D721Med (cell line): Measurements from ENCODE around the gene KLC3.

Experiments used
- DNase-seq: peaks from one replicate; pipeline ENCODE4 v3.0.0; 2011; ENCODE audit warnings: low spot score; ENCODE audit not compliant: insufficient read length
- FAIRE-seq: peaks from 2 replicates; lab custom pipeline; 2011; peaks lifted over from hg19 to GRCh38; lab: Jason Lieb, UNC
- CTCF ChIP-seq: IDR thresholded peaks from 2 replicates; pipeline ENCODE4 v1.5.1; 2012; ENCODE audit warnings: mild to moderate bottlenecking, control low read depth; ENCODE audit not compliant: insufficient read depth; ENCODE audit errors: missing control alignments

KLC3 gene

GRCh38 chr19:45349430-45349941 lies 8.9 kb downstream of the KLC3 start:
- FAIRE-seq (no peak), DNase-seq (no peak)
- TF ChIP-seq CTCF: no peak

- no peak for TF ChIP-seq CTCF
- no peak for FAIRE-seq
- no peak for DNase-seq
Observed at GRCh38 chr19:45350477-45351058, 10.0 kb downstream of the KLC3 start.

- peak; percentile 12 for DNase-seq
- no peak for TF ChIP-seq CTCF
- FAIRE-seq: no peak
Observed at GRCh38 chr19:45351401-45351952, 10.9 kb downstream of the KLC3 start.

- no peak for TF ChIP-seq CTCF
- DNase-seq: peak; percentile 13
- FAIRE-seq: no peak
Observed at GRCh38 chr19:45352062-45352461, 11.5 kb downstream of the KLC3 start.

GRCh38 chr19:45352471-45352870 lies 11.9 kb downstream of the KLC3 start:
- TF ChIP-seq CTCF: no peak
- no peak for FAIRE-seq
- DNase-seq: peak; percentile 18

GRCh38 chr19:45352914-45353796 lies 12.6 kb downstream of the KLC3 start:
- DNase-seq (peak; percentile 16), FAIRE-seq (no peak)
- no peak for TF ChIP-seq CTCF
